Pancreas (tissue), 10 donors: ENCODE results near the gene APBA2. TPM values are rescaled to one million over a fixed set of nuclear protein-coding genes. Genes with fewer than 3 reads are reported as not detected.

Source experiments
- ATAC-seq, 4 donors: fragments of 200-7000 bp; cut with Tn5 transposase; one replicate each; pipeline versions ENCODE4 v1.8.0 to v1.9.1; 2020; ENCODE audit warnings: mild to moderate bottlenecking in 4 of 4, moderate library complexity in 4 of 4
- DNase-seq, 6 donors: peaks; one replicate each; pipeline ENCODE4 v3.0.0-alpha.2; 2020
- FAIRE-seq: peaks from 2 replicates; lab custom pipeline; 2012; peaks lifted over from hg19 to GRCh38; lab: Jason Lieb, UNC
- H3K27ac ChIP-seq, 4 donors: fragments of 200-600 bp; sonication (generic); 1 replicate in 3 of 4; 2 replicates in 1 of 4; pipeline versions ENCODE4 v1.5.0 to v1.8.0; 2020
- H3K27me3 ChIP-seq, 4 donors: fragments of 200-600 bp; one replicate each; pipeline ENCODE4 v1.8.0; 2021
- H3K36me3 ChIP-seq, 3 donors: fragments of 200-600 bp; sonication (generic) in 1 of 3; one replicate each; pipeline versions ENCODE4 v1.5.0 to v1.8.0; 2020 to 2021
- H3K4me1 ChIP-seq, 3 donors: fragments of 200-600 bp; one replicate each; pipeline ENCODE4 v1.8.0; 2021
- H3K4me3 ChIP-seq, 4 donors: fragments of 200-600 bp; sonication (generic) in 2 of 4; one replicate each; pipeline versions ENCODE4 v1.5.0 to v1.8.0; 2020 to 2021
- H3K9me3 ChIP-seq, 4 donors: fragments of 200-600 bp; one replicate each; pipeline ENCODE4 v1.8.0; 2021
- CTCF ChIP-seq, 4 donors: fragments of 200-600 bp; sonication (generic) in 3 of 4; IDR thresholded peaks; one replicate each; pipeline versions ENCODE4 v1.5.0 to v1.8.0; 2021; ENCODE audit warnings: antibody characterized with exemption in 4 of 4
- WGBS, 2 donors: extraction: QIAGEN DNeasy Blood & Tissue Kit; methylation state at CpG; one replicate each; pipeline ENCODE4 v1.1.7; 2013; 5-methylcytosine and 5-hydroxymethylcytosine counted together
- intact Hi-C, 3 donors: fragments of 100-400 bp; cut with DNase I; formaldehyde crosslinking; loops; one replicate each; pipeline versions ENCODE4 v1.11.1 to v1.14.2; 2022
- polyA plus RNA-seq, 2 donors: library from polyadenylated mRNA; stranded (reverse); fragments of 200-250 nt; gene quantifications; one replicate each; pipeline ENCODE4 v1.2.3, GENCODE V29; 2013
- total RNA-seq, 6 donors: library from RNA; stranded (reverse); fragmentation: NEBNext Ultra II Directional in 4 of 6; extraction: Animal tissue kit (Norgen Biotek cat#: 25700) in 4 of 6; gene quantifications; one replicate each; pipeline versions ENCODE4 v1.2.1 to v1.2.4, GENCODE V29; 2021 to 2023
- donor health status: healthy with polysubstance abuse.
- donor health status: DM: no; HTN: no; CAD: no; lungs with moderate emphysema.
- donor health status: DM: no; HTN: no; CAD: no.
- donor health status: control.
- donor health status: control.
- donor health status: Bipolar disorder and iron deficiency.
- donor health status: DM: yes; HTN: yes; CAD: no.
- donor health status: DM: no; HTN: no; CAD: no.
- donor health status: DM: no; HTN: no; CAD: no.
- donor health status: DM: yes; HTN: yes; CAD: no.

APBA2 gene
- total and polyA plus RNA-seq, 8 donors: 3.9 to 10.3 (median 6.7) TPM

- Histone ChIP-seq H3K36me3 (no peaks in the 10 kb centered on the region), H3K27me3 (no peaks in the 10 kb centered on the region), H3K4me1 (no peaks in the 10 kb centered on the region), H3K27ac (no peak overlapping the region), H3K9me3 (no peaks in the 10 kb centered on the region), H3K4me3 (no peak overlapping the region)
- 82 to 92% methylated on average over 14 of the region's 14 CpGs for WGBS, 2 donors
- FAIRE-seq (no peak), ATAC-seq (no peak), DNase-seq (peak in 2 of 6 donors; percentile 35 to 40)
- no peak for TF ChIP-seq CTCF (IDR thresholded peaks at IDR 0.05)
- intact Hi-C loops: no loop called here
These were observed 249.0 kb downstream of the APBA2 start for GRCh38 chr15:29134641-29135308.

- 60 to 67% methylated on average over 6 of the region's 6 CpGs for whole genome bisulfite sequencing, 2 donors
- intact Hi-C loops: no loop called here
- ATAC-seq (no peak), DNase-seq (no peak), FAIRE-seq (no peak)
- Histone ChIP-seq H3K4me3 (no peak overlapping the region), H3K27me3 (no peaks in the 10 kb centered on the region), H3K9me3 (no peaks in the 10 kb centered on the region), H3K4me1 (no peaks in the 10 kb centered on the region), H3K36me3 (no peaks in the 10 kb centered on the region), H3K27ac (no peak overlapping the region)
- no peak for TF ChIP-seq CTCF (IDR thresholded peaks at IDR 0.05)
These were observed 249.5 kb downstream of the APBA2 start for GRCh38 chr15:29135309-29135657.

GRCh38 chr15:29135702-29136646, 250.2 kb downstream of the APBA2 start:
- no peak for TF ChIP-seq CTCF (IDR thresholded peaks at IDR 0.05)
- Histone ChIP-seq H3K4me3 (no peak overlapping the region), H3K36me3 (no peaks in the 10 kb centered on the region), H3K27ac (no peak overlapping the region), H3K9me3 (no peaks in the 10 kb centered on the region), H3K27me3 (no peaks in the 10 kb centered on the region), H3K4me1 (no peaks in the 10 kb centered on the region)
- intact Hi-C loops: no loop called here
- DNase-seq (peak in 1 of 6 donors; percentile 47), FAIRE-seq (no peak), ATAC-seq (no peak)
- WGBS, 2 donors: 87 to 89% methylated on average over 31 of the region's 31 CpGs

GRCh38 chr15:29138260-29138659, 252.5 kb downstream of the APBA2 start:
- no peak for DNase-seq
- FAIRE-seq: no peak

More at GRCh38 chr15:29138260-29138659, 252.5 kb downstream of the APBA2 start:
- no peak overlapping the region for H3K4me3 ChIP-seq
- H3K27ac ChIP-seq: no peak overlapping the region
- no peaks in the 10 kb centered on the region for H3K9me3 ChIP-seq
- no peaks in the 10 kb centered on the region for H3K36me3 ChIP-seq
- ATAC-seq: no peak
- no peaks in the 10 kb centered on the region for H3K27me3 ChIP-seq
- no peaks in the 10 kb centered on the region for H3K4me1 ChIP-seq
- 88 to 89% methylated on average over 6 of the region's 6 CpGs for WGBS, 2 donors
- intact Hi-C loops: no loop called here
- TF ChIP-seq CTCF (IDR thresholded peaks at IDR 0.05): no peak
